ENCODE results near the gene MCM9. TPM values are rescaled to one million over a fixed set of nuclear protein-coding genes. Genes with fewer than 3 reads are reported as not detected.

MCM9 gene
- total and polyA plus RNA-seq, 2 of the 4 experiments (the other 2 are of a cell fraction) = 3.5 to 7.2 TPM

GRCh38 chr6:118808793-118809638 is 125.9 kb downstream of the MCM9 start (continued):
- TF ChIP-seq BHLHE40 (IDR thresholded peaks at IDR 0.05; ENCODE audit: low read depth, low read length) = no peak

GRCh38 chr6:118804091-118804490 is 130.9 kb downstream of the MCM9 start:
- no peak overlapping the region for H2BK5ac ChIP-seq (ENCODE audit: low read depth, low read length, poor library complexity, severe bottlenecking)
- H3K18ac ChIP-seq (ENCODE audit: low read depth, low read length) = no peak overlapping the region
- H4K5ac ChIP-seq (ENCODE audit: low read depth, low read length) = no peak overlapping the region
- H2AK9ac ChIP-seq (replicated peaks; ENCODE audit: low read depth, low read length, poor library complexity) = no peak overlapping the region
- no peaks in the 10 kb centered on the region for H3K9me3 ChIP-seq (ENCODE audit: control insufficient read depth, insufficient read depth, low read length)
- H3K9me1 ChIP-seq (ENCODE audit: insufficient read depth, low read length) = no peaks in the 10 kb centered on the region
- no peak overlapping the region for H3K9ac ChIP-seq (ENCODE audit: low read depth, low read length)
- 100% methylated on average over 2 of the region's 4 CpGs; no CpG with 5 or more reads in 1 of the 2 experiments for WGBS, 2 experiments (ENCODE audit: extremely low coverage in 2 of 2, insufficient read length in 1 of 2)
- H3K56ac ChIP-seq (ENCODE audit: extremely low read depth, insufficient read depth, low read length) = no peak overlapping the region
- DNase-seq (peak; percentile 3), ATAC-seq (ENCODE audit: low read depth) (no peak)
- no peak overlapping the region for H2AFZ ChIP-seq (replicated peaks; ENCODE audit: low read length, poor library complexity)
- H3K4ac ChIP-seq (ENCODE audit: low read depth, low read length) = no peak overlapping the region
- no peak overlapping the region for H3K27ac ChIP-seq (ENCODE audit: insufficient read depth, low read length)
- no peaks in the 10 kb centered on the region for H3K79me1 ChIP-seq (ENCODE audit: low read depth in 1 of 2, low read length in 2 of 2)
- POLR2A ChIA-PET (ENCODE audit: unreplicated experiment) = no interaction called here
- TF ChIP-seq CEBPB (IDR thresholded peaks at IDR 0.05; ENCODE audit: low read depth, low read length) = no peak
- no peak for TF ChIP-seq ELK1 (IDR thresholded peaks at IDR 0.05; ENCODE audit: borderline replicate concordance, low read depth, low read length)
- no peak for TF ChIP-seq MXI1 (IDR thresholded peaks at IDR 0.05; ENCODE audit: borderline replicate concordance, low read depth, low read length)
- TF ChIP-seq SMC3 (IDR thresholded peaks at IDR 0.05; ENCODE audit: low read depth, low read length) = no peak
- TF ChIP-seq FOS (IDR thresholded peaks at IDR 0.05; ENCODE audit: low read depth, low read length) = no peak
- no peak for TF ChIP-seq RCOR1 (IDR thresholded peaks at IDR 0.05; ENCODE audit: insufficient replicate concordance, low read length)
- TF ChIP-seq RFX5 (IDR thresholded peaks at IDR 0.05; ENCODE audit: low read depth, low read length) = no peak
- TF ChIP-seq POLR2A (IDR thresholded peaks at IDR 0.05; ENCODE audit: low read depth, low read length) = no peak
- no peak for TF ChIP-seq RAD21 (IDR thresholded peaks at IDR 0.05; ENCODE audit: low read length)
- TF ChIP-seq NFE2L2 (IDR thresholded peaks at IDR 0.05; ENCODE audit: low read depth, low read length) = no peak
- no peak for TF ChIP-seq MAFK (IDR thresholded peaks at IDR 0.05; ENCODE audit: low read depth, low read length)
- TF ChIP-seq, protein P1, sequence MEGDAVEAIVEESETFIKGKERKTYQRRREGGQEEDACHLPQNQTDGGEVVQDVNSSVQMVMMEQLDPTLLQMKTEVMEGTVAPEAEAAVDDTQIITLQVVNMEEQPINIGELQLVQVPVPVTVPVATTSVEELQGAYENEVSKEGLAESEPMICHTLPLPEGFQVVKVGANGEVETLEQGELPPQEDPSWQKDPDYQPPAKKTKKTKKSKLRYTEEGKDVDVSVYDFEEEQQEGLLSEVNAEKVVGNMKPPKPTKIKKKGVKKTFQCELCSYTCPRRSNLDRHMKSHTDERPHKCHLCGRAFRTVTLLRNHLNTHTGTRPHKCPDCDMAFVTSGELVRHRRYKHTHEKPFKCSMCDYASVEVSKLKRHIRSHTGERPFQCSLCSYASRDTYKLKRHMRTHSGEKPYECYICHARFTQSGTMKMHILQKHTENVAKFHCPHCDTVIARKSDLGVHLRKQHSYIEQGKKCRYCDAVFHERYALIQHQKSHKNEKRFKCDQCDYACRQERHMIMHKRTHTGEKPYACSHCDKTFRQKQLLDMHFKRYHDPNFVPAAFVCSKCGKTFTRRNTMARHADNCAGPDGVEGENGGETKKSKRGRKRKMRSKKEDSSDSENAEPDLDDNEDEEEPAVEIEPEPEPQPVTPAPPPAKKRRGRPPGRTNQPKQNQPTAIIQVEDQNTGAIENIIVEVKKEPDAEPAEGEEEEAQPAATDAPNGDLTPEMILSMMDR (conservative IDR thresholded peaks at IDR 0.05; ENCODE audit: low read depth, low read length) = no peak
- no peak for TF ChIP-seq CHD1 (IDR thresholded peaks at IDR 0.05; ENCODE audit: low read depth, low read length)
- intact Hi-C loops (cut with micrococcal nuclease) (loop anchor here (5.0 to 10.0 kb wide), 3 partner anchors 88 to 292 kb away; partner anchors contain the start of gene ASF1A), dilution Hi-C loops (cut with HindIII; ENCODE audit: low sequenced_read_pairs, unreplicated experiment) (no loop called here), in situ Hi-C loops (cut with MboI; ENCODE audit: low sequenced_read_pairs) (loop anchor here (10.0 kb wide), 1 partner anchor 519 kb away; no protein-coding TSS in a partner anchor)
- no peak overlapping the region for H4K8ac ChIP-seq (ENCODE audit: low read depth in 2 of 2, low read length in 2 of 2)
- H4K20me1 ChIP-seq (ENCODE audit: insufficient read depth, low read length) = no peaks in the 10 kb centered on the region
- H3K14ac ChIP-seq (replicated peaks; ENCODE audit: low read depth, low read length) = no peak overlapping the region
- H3K27me3 ChIP-seq (ENCODE audit: control insufficient read depth, insufficient read depth, low read length) = no peaks in the 10 kb centered on the region
- H2BK20ac ChIP-seq (ENCODE audit: low read depth, low read length) = no peak overlapping the region
- H3K4me3 ChIP-seq (ENCODE audit: insufficient read depth, low read depth, low read length) = no peak overlapping the region
- H3K4me1 ChIP-seq (ENCODE audit: control insufficient read depth, insufficient read depth, low read length) = no peaks in the 10 kb centered on the region
- H2BK15ac ChIP-seq (ENCODE audit: low read depth, low read length) = no peak overlapping the region
- no peaks in the 10 kb centered on the region for H3K36me3 ChIP-seq (ENCODE audit: control insufficient read depth, insufficient read depth, low read length)
- BruUV-seq (replicated peaks) = no TSS peak
- H3K23ac ChIP-seq (ENCODE audit: low read depth, low read length) = no peak overlapping the region
- H2BK120ac ChIP-seq (ENCODE audit: low read depth, low read length) = no peak overlapping the region
- H2AK5ac ChIP-seq (ENCODE audit: low read depth, low read length) = no peak overlapping the region
- H4K91ac ChIP-seq (ENCODE audit: insufficient read depth, low read depth, low read length) = no peak overlapping the region
- CTCF ChIA-PET = no interaction called here
- no peak overlapping the region for H3K4me2 ChIP-seq (ENCODE audit: low read depth, low read length)

All from IMR-90 (cell line).